NCI-H2081 (cell line): ENCODE data around the gene URAD.

Source experiments
- DNase-seq, 2 experiments: peaks; one replicate each; lab custom pipeline; 2025; lab: John Stamatoyannopoulos, UW

Gene URAD

GRCh38 chr13:27997904-27998522, 9.5 kb upstream of the URAD start:
- peak in 1 of 2 experiments; percentile 11 for DNase-seq

GRCh38 chr13:27991881-27992280, 3.4 kb upstream of the URAD start:
- DNase-seq = no peak

DNA sequence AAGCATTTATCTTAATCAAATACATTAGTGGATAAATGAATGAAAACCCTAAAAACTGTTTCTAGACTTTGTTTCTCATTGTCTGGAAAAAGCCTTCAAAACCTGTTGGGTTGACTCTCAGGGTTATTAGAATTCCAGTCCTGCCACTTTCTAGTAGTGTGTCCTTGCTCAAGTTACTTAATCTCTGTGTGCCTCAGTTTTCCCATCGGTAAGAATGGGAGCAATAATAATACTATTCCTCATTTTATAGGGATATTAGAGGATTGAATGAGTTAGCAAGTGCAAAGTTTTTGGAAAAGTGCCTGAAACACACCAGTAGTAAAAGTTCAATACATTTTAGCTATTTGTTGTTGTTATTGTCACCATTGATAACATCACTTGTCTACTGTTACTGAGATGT, 2.9 kb downstream of the URAD start:
- DNase-seq = no peak

- no peak for DNase-seq
Measured at GRCh38 chr13:27982361-27982760, 6.1 kb downstream of the URAD start.

DNA sequence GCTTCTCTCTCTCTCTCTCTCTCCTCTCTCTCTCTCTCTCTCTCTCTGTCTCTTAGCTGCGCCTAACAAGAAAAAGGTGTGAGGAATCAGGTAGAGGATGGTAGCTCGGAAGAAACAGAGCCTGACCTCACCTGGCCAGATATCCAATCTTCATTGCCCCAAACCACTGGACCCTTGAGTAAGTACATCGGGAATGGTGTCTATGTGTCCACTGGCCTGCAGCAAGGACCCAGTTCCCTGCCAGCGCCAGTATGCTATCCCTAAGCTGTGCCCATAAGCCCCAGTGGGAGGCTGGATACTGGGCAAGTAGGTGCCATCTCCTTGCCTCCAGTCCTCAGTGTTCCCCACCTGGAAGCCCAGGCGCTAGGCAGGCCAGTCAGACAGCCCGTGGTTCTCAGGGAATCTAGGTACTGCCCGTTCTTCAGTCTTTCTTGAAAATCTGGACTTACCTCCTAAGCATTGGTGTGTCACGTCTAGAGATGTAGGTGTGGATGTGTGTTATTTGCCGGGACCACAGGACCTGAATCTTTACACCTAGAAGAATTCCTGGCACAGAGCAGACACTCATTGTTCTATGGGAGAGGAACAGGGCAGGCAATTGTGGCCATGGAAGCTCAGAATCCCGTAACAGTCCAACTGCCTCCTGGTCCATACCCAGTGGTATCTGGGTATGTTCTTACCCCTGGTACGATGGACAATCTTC, 7.3 kb downstream of the URAD start:
- no peak for DNase-seq

- no peak for DNase-seq
Measured at GRCh38 chr13:27980280-27980998, 8.1 kb downstream of the URAD start.

- DNase-seq = no peak
Measured at GRCh38 chr13:27979765-27980279, 8.7 kb downstream of the URAD start.

DNA sequence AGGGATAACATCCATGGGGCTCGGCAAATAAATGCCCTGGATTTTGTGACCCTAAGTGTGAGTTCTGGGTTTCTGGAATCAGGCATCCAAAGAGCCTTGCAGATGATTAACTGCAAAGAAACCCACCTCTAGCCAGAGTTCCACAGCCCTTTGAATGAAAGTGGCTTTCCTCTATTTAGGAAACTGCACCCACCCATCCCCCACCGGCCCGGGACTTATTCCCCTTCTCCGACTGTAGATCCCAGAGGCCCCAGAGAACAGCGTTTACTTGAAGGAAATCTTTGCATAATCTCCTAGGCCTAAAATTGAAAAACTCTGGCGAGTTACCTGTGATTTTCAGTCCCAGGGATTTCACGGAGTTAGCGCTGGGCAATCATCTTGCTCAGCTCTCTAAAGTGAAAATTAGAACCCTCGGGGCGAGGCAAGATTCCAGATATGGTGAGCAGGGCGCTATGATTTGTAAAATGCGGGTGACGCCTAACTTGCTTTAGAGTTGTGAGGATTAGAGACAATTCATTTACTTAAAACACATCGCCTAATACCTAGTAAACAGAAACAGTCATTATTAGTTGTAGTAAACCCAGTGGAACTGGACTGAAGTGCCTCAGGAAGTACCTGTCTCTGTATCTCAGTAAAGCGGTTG, 9.4 kb downstream of the URAD start:
- DNase-seq = no peak

GRCh38 chr13:27978301-27978968, 10.1 kb downstream of the URAD start:
- no peak for DNase-seq

DNA sequence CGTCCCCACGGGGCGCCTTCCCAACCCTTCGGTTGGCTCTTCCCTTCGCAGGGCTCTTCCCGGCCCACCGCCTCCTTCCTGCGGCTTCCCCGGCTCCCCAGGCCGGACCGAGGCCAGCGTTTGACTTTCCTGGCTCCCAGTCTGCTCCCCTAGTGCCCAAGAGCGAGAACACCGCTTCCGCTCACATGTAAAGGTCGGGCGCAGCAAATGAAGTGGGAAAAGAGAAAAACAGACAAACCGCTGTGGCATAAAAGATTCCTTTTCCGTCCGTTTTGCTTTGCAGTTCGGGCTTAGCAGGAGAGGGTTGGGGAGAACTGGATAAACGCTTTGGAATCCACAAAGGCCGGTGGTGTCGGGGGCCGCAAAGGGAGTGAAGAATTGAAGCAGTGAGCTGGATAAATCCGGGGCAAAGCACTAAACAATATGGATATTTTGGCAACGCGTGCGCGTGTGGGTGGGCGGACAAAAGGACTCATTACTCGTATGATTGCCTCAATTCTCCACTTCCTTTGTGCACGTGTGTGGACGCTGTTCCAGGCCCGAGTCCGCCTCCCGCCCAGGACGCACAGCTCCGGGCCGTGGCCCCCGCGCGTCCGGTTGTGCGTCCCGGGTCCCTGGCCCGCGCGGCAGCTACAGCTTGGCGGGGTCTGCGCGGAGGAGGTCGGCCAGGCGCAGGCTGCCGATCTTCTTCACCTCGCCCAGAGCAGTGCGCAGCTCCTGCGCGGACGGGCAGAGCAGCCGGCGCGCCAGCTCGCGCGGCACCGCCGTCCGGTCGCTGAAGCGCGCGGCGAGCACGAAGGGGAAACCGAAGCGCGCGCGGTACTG, 10.8 kb downstream of the URAD start:
- no peak for DNase-seq

DNA sequence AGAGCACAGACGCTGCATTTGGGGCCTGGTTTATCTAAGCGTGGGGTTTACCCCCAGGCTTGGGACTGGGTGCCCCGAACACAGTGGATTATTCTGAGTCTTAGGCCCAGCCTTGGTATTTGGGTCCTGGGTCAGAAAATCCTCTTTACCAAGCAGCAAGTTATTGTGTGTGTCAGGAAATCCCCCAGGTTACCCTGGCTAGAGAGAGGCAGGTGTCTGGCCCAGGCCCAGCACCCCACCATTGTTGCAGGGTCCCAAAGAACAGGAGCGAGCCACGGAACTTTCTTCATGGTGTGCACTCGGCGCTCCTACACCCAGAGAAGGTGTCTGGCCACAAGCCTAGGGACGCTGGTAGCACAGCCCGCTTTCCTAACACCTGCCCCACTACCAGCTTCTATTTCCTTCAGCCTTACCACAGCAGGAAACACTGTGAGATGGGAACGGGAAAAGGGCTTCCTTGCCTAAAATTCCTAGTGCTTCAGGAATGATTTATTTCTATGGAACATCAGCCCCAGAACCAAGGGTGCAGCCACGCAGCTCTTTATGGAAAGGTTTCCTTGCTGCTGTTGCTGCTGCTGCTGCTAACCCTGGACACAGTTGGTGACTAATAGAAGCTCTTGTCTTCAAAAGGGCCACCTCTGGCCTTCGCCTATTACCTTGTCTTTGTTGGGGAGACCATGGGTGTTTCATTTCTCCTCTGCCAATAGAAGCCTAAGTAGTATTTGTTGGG, 12.0 kb downstream of the URAD start:
- DNase-seq = no peak

DNA sequence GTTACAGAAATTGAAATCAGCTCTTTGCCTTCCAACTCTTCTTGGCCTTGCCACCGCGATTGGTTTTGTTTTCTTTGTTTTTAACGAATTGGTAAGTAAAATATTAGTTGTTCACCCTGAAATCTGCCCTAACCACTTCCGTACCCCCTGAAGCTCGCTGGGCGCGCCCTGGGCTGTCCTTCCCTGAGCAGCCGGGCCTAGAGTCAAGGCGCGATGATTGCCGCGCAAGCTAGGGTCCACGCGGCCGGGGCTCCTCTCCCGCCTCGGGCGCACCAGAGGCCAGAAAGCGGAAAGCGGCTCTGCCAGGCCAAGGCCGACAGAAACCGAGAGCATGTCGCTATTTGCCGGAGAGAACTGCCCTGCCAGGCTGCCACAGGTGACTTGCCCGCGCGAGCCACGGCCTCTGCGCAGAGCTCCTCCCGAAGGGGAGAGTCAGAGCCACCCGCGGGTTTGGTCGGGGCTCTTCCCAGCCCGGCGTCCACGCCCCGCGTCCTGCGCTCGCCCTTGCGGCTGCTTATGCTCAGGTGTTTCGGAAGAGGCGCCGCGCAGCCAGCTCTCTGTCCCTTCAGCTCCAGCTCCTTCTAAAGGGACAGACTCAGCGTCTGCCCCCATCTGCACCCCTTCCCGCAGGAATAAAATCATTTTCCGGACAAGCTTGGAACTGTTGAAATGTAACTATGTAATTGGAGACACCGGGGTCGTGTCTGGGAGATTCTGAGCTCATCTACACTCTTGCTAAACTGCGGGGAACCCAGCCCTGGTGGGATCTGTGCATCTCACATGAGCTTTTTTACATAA, 12.7 kb downstream of the URAD start:
- no peak for DNase-seq

GRCh38 chr13:27973961-27974662, 14.4 kb downstream of the URAD start:
- DNase-seq = no peak

DNA sequence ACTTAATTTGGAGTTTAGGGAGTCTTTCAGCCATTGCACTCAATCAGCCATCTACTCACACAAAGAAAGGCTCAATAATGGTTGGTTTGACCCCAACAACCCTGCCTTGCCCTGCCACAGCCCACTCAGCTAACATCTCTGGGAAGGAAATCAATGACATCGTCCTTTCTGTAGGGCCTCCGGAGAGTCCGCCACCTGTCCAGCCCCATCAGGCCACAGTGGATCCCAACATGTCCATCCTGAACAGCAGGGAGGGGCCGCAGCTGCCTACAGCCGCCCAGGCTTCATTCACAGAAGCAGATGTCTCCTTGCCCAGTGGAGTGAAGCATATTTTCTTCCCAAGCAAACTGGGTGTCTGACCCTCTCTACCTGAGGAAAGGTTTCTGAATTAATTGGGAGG, 15.2 kb downstream of the URAD start:
- no peak for DNase-seq

DNA sequence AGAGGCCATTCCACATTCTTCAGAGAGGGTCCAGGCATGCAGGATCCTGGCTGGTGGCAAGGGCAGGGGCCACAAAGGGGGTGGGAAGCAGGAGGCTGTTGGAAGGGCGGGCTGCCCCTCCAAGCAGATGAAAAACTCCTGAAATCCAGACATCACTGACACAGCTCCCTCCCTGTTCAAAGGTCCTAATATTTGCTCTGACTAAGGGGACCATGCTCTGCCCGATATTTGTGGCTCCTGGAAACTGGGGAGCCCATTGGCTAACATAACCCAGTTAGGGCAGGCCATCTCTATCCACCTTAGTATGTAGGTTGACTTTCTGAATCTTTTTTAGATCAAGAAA, 16.0 kb downstream of the URAD start:
- no peak for DNase-seq

GRCh38 chr13:27971776-27972477, 16.6 kb downstream of the URAD start:
- DNase-seq = no peak

- no peak for DNase-seq
Measured at GRCh38 chr13:27971236-27971645, 17.3 kb downstream of the URAD start.
